Activated T-cell treated with anti-CD3 and anti-CD28 coated beads, Interleukin-2, amount 50 U/mL, for 72 hours (primary cell): ENCODE measurements around the gene HAUS8. TPM values are rescaled to one million over a fixed set of nuclear protein-coding genes. Genes with fewer than 3 reads are reported as not detected.
A peak's percentile ranks its signal among the peaks of the same experiment; 100 is the strongest.
"Not testable (repeated sequence)": the region's sequence is repeated elsewhere in the genome, so short reads cannot be mapped to it uniquely, and the experiment has no call there.

ENCODE experiments used
- ATAC-seq, 2 donors: fragments of 150-1000 bp; cut with Tn5 transposase; replicated peaks in 1 of 2; 2 replicates each; pipeline ENCODE4 v1.10.0; 2021; ENCODE audit warnings: moderate library complexity in 2 of 2, mild to moderate bottlenecking in 1 of 2
- DNase-seq, 2 donors: peaks; one replicate each; pipeline ENCODE4 v3.0.0; 2021 to 2022; ENCODE audit warnings: mixed read lengths in 1 of 2
- H3K27ac Mint-ChIP-seq: one replicate; pipeline ENCODE4 v1.8.0; 2022; ENCODE audit warnings: mild to moderate bottlenecking, moderate library complexity, mixed read lengths
- H3K27me3 Mint-ChIP-seq: one replicate; pipeline ENCODE4 v1.8.0; 2022; ENCODE audit warnings: low read depth, mixed read lengths
- H3K36me3 Mint-ChIP-seq, 2 donors: one replicate each; pipeline ENCODE4 v1.8.0; 2022; ENCODE audit warnings: mixed read lengths in 2 of 2, mild to moderate bottlenecking in 1 of 2; ENCODE audit not compliant: insufficient read depth in 2 of 2
- H3K4me1 Mint-ChIP-seq: one replicate; pipeline ENCODE4 v1.8.0; 2022; ENCODE audit warnings: low read depth, mixed read lengths
- H3K4me3 Mint-ChIP-seq, 2 donors: one replicate each; pipeline ENCODE4 v1.8.0; 2022; ENCODE audit warnings: mild to moderate bottlenecking in 2 of 2, mixed read lengths in 2 of 2, moderate library complexity in 2 of 2
- H3K9me3 Mint-ChIP-seq, 2 donors: one replicate each; pipeline ENCODE4 v1.8.0; 2022; ENCODE audit warnings: mixed read lengths in 2 of 2
- total RNA-seq, 2 donors: library from RNA; stranded (reverse); gene quantifications; one replicate each; pipeline ENCODE4 v1.2.3, GENCODE V29; 2022

The HAUS8 gene
- total RNA-seq, 2 donors from 2014 or later = 37.3 to 45.6 TPM

GRCh38 chr19:17094694-17095093 lies 19.4 kb upstream of the HAUS8 start:
- ATAC-seq, H3K27me3 Mint-ChIP-seq, H3K36me3 Mint-ChIP-seq, H3K27ac Mint-ChIP-seq, H3K4me3 Mint-ChIP-seq, H3K9me3 Mint-ChIP-seq, DNase-seq: not testable (repeated sequence)
- peaks cover 35% of the 10 kb centered on the region for H3K4me1 Mint-ChIP-seq

DNA sequence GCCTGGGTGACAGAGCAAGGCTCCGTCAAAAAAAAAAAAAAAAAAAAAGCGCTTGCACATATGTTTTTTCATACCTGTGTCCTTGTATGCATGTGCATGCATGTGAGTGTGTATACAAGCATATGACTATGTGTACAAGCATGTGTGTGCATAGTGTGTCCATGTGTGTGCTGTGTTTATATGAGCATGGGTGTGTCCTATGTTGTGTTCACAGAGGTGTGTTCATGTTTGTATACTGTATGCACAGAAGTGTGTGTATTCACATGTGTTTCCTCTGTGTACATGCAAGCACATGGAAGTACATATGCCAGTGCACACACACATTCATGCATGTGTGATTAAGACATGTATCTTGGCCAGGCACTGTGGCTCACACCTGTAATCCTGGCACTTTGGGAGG lies 17.4 kb upstream of the HAUS8 start:
- DNase-seq = no peak
- Mint-ChIP-seq H3K27me3 (no peaks in the 10 kb centered on the region), H3K36me3 (peaks cover 0 to 7% of the 10 kb centered on the region in 2 donors), H3K27ac (no peak overlapping the region), H3K4me3 (no peak overlapping the region), H3K4me1 (peaks cover 42% of the 10 kb centered on the region), H3K9me3 (no peaks in the 10 kb centered on the region)
- ATAC-seq = no peak

GRCh38 chr19:17091758-17092333 lies 16.6 kb upstream of the HAUS8 start:
- H3K4me3 Mint-ChIP-seq = no peak overlapping the region
- no peak overlapping the region for H3K27ac Mint-ChIP-seq
- H3K36me3 Mint-ChIP-seq = peaks cover 0 to 7% of the 10 kb centered on the region in 2 donors
- ATAC-seq (no peak), DNase-seq (no peak)
- peaks cover 42% of the 10 kb centered on the region for H3K4me1 Mint-ChIP-seq
- H3K27me3 Mint-ChIP-seq = no peaks in the 10 kb centered on the region
- H3K9me3 Mint-ChIP-seq = no peaks in the 10 kb centered on the region

DNA sequence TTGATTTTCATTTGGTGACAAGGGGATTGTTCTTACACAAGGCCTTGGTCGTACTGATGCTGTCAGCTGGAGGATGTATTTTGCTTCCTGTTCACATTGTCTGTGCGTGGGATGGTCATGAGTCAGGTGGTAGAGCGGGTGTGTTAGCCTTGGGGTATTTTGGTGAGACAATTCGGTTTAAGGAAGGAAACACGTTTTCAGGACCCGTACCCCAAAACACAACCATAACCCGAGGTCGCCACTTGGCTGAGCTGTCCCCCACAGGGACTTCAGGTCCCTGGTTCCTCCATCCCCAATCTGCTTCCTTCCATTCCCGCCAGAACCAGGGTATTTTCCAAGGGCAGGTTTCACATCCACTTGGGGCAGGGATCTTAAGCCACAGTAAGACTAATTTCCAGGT lies 15.3 kb upstream of the HAUS8 start:
- H3K27me3 Mint-ChIP-seq = no peaks in the 10 kb centered on the region
- peak overlapping the region; percentile 35 to 55 for H3K4me3 Mint-ChIP-seq
- no peaks in the 10 kb centered on the region for H3K9me3 Mint-ChIP-seq
- DNase-seq = peak; percentile 57 to 59
- H3K36me3 Mint-ChIP-seq = peaks cover 0 to 7% of the 10 kb centered on the region in 2 donors
- peaks cover 36% of the 10 kb centered on the region for H3K4me1 Mint-ChIP-seq
- ATAC-seq = peak; percentile 93 to 94
- peak overlapping the region; percentile 14 for H3K27ac Mint-ChIP-seq

DNA sequence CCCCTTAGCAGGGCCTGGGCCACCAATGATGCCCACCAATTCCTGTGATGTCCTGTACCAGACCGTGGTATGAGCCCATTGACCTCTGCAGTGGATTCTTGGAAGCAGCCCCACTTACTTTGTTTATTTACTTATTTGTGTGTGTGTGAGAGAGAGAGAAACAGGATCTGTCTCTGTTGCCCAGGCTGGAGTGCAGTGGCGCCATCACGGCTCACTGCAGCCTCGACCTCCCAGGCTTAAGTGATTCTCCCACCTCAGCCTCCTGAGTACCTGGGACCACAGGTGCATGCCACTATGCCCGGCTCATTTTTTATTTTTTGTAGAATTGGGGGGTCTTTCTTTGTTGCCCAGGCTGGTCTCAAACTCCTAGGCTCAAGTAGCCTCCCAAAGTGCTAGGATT lies 13.3 kb upstream of the HAUS8 start:
- Mint-ChIP-seq H3K27me3 (no peaks in the 10 kb centered on the region), H3K4me1 (peaks cover 36% of the 10 kb centered on the region), H3K27ac (no peak overlapping the region), H3K36me3 (peaks cover 0 to 5% of the 10 kb centered on the region in 2 donors), H3K4me3 (no peak overlapping the region), H3K9me3 (no peaks in the 10 kb centered on the region)
- DNase-seq (no peak), ATAC-seq (no peak)

DNA sequence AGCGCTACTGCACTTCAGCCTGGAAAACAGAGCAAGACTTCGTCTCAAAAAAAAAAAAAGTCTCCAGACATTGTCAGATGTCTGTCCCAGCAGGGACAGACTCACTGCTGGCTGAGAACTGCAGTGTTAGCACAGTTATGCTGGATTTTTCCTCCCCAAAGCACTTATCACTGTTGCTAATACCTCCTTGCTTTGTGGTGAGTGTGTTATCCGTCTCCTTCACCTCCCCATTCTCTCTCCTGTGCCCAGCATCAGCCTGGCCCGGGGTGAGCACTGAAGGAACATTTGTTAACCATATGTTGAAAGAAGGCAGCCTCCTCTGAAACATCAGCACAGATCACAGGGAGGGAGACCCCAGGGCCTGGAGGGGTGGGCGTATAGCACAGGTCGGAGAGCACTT lies 11.6 kb upstream of the HAUS8 start:
- no peaks in the 10 kb centered on the region for H3K27me3 Mint-ChIP-seq
- H3K4me3 Mint-ChIP-seq = no peak overlapping the region
- ATAC-seq (no peak), DNase-seq (no peak)
- peaks cover 47% of the 10 kb centered on the region for H3K4me1 Mint-ChIP-seq
- no peaks in the 10 kb centered on the region for H3K9me3 Mint-ChIP-seq
- peaks cover 0 to 5% of the 10 kb centered on the region in 2 donors for H3K36me3 Mint-ChIP-seq
- no peak overlapping the region for H3K27ac Mint-ChIP-seq

- DNase-seq (no peak), ATAC-seq (no peak)
- Mint-ChIP-seq H3K4me3 (no peak overlapping the region), H3K27me3 (no peaks in the 10 kb centered on the region), H3K4me1 (peaks cover 52% of the 10 kb centered on the region), H3K27ac (no peak overlapping the region), H3K9me3 (no peaks in the 10 kb centered on the region), H3K36me3 (peaks cover 0 to 5% of the 10 kb centered on the region in 2 donors)
Observed at GRCh38 chr19:17086120-17086519, 10.9 kb upstream of the HAUS8 start.

GRCh38 chr19:17081672-17082630 lies 6.7 kb upstream of the HAUS8 start:
- Mint-ChIP-seq H3K4me1 (peaks cover 62% of the 10 kb centered on the region), H3K27ac (peak overlapping the region; percentile 57), H3K27me3 (no peaks in the 10 kb centered on the region), H3K36me3 (peaks cover 0 to 3% of the 10 kb centered on the region in 2 donors), H3K9me3 (no peaks in the 10 kb centered on the region), H3K4me3 (no peak overlapping the region)
- no peak for DNase-seq
- ATAC-seq = no peak

- H3K36me3 Mint-ChIP-seq = peaks cover 4 to 6% of the 10 kb centered on the region in 2 donors
- no peak overlapping the region for H3K27ac Mint-ChIP-seq
- no peaks in the 10 kb centered on the region for H3K27me3 Mint-ChIP-seq
- no peak for ATAC-seq
- H3K4me3 Mint-ChIP-seq = peak overlapping the region; percentile 84 to 92
- peaks cover 71% of the 10 kb centered on the region for H3K4me1 Mint-ChIP-seq
- DNase-seq = no peak
- no peaks in the 10 kb centered on the region for H3K9me3 Mint-ChIP-seq
Observed at GRCh38 chr19:17080440-17080801, 5.2 kb upstream of the HAUS8 start.

DNA sequence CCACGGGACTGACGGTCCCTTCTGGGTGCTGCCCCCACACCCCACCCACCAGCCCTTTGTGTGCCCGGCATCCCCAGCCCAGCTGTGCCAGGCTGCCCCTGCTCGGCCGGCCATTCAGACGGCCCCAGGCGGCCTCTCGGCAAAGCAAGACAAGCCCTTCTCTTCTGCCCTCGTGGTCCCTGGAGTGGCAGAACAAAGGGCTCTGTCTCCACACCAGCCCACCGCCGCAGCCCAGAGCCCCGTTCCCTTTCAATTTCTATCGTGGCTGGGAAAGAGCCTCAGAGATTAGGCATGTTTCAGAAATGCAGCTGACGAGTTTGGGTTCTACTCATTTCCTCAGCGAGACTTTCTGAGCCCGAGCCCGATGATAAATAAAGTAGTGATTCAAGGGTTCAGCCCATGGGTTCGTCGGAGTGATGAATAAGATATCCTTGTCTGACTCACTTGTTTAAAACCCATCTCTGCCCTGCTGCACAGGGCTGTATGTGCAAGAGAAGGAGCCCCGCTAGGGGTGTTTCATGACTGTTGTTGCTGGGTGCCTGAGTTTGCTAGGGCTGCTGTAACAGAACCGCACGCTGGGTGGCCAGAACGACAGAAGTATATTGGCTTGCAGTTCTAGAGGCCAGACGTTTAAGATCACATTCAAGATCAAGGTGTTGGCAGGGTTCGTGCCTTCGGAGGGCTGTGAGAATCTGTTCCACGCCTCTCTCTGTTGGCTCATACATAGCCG lies 4.6 kb upstream of the HAUS8 start:
- peak; percentile 78 to 87 for DNase-seq

DNA sequence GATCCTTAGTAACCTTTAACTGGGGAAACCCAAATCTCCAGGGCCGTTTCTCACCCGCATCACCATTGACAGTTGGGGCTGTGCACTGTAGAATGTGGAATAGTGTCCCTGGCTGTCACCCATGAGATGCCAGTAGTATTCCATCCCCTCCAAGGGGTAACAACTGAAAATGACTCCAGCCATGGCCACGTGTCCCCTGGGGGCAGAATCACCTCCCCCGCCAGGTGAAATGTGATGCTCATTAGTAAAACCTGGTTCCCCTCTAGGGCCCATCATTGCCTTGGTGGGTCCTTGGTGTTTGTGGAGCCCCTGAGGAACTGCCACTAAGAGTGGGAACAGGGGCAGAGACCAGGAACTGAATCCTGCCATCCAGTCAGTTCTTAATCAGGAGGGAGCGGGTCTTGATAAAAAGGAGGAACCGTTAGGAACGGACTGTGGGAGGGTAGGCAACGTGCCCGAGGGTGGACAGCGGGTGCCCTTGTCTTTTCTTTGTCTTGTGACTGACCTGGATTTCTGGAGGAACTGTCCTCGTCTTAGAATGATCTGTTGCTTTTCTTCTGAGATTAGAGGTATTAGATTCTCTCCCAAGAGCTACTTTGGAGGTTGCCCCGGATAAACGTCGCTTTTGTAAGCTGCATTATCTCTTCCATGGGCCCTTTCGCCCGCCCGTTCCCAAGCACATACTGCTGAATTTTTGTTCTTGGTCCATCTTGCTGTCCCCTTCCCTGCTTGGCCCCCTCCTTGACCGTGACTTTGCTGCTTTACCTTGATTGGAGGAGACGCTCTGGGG lies 3.9 kb upstream of the HAUS8 start:
- Mint-ChIP-seq H3K27me3 (no peaks in the 10 kb centered on the region), H3K36me3 (peaks cover 6 to 7% of the 10 kb centered on the region in 2 donors), H3K9me3 (no peaks in the 10 kb centered on the region), H3K4me3 (peak overlapping the region; percentile 84 to 92), H3K27ac (peak overlapping the region; percentile 75), H3K4me1 (peaks cover 79% of the 10 kb centered on the region)
- no peak for DNase-seq
- ATAC-seq = no peak

More for the DNA sequence above, 4.6 kb upstream of the HAUS8 start:
- H3K36me3 Mint-ChIP-seq = peaks cover 5 to 6% of the 10 kb centered on the region in 2 donors
- peak overlapping the region; percentile 75 for H3K27ac Mint-ChIP-seq
- ATAC-seq = peak; percentile 80 to 81
- peak overlapping the region; percentile 84 to 92 for H3K4me3 Mint-ChIP-seq
- H3K4me1 Mint-ChIP-seq = peaks cover 71% of the 10 kb centered on the region
- H3K9me3 Mint-ChIP-seq = no peaks in the 10 kb centered on the region
- no peaks in the 10 kb centered on the region for H3K27me3 Mint-ChIP-seq

DNA sequence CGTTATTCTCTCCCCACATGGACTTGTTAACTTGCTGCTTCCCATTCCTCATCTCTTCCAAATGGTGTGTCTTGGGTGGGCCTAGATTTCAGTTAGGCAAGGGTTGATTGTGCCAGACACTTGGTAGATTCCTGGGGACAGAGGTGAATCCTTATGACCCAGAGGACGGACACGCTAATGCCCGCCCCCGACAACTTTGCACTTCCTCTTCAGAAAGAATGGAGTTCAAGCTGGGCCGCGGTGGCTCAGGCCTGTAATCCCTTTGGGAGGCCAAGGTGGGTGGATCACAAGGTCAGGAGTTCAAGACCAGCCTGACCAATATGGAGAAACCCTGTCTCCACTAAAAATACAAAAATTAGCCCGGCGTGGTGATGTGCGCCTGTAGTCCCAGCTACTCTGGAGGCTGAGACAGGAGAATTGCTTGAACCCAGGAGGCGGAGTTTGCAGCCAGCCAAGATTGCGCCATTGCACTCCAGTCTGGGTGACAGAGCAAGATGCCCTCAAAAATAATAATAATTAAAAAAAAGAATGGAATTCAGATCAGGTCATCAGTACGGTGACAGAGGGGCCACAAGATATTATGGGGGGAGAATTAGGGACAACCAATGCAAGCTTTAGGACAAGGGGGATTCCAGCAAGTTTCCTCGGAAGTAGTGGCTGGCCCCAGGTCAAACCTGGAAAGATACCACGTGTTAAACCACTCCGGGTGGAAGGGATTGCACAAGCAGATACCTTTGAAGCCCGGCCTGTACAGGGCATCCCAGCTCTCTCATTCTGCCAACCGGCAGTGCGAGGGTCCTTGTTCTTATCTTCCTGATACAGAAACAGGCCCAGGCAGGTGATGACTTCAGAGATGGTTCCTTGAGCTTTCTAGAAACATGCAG lies 3.0 kb upstream of the HAUS8 start:
- peak overlapping the region; percentile 99 to 100 for H3K4me3 Mint-ChIP-seq
- no peaks in the 10 kb centered on the region for H3K27me3 Mint-ChIP-seq
- H3K9me3 Mint-ChIP-seq = no peaks in the 10 kb centered on the region
- peak overlapping the region; percentile 43 for H3K27ac Mint-ChIP-seq
- H3K4me1 Mint-ChIP-seq = peaks cover 86% of the 10 kb centered on the region
- DNase-seq = no peak
- ATAC-seq = no peak
- peaks cover 9 to 10% of the 10 kb centered on the region in 2 donors for H3K36me3 Mint-ChIP-seq
